HepG2 (cell line): ENCODE data around the gene TIAM1. TPM values are rescaled to one million over a fixed set of nuclear protein-coding genes. Genes with fewer than 3 reads are reported as not detected.

Experiments
- ATAC-seq: fragments of 200-7000 bp; cut with Tn5 transposase; 3 replicates; pipeline ENCODE4 v1.9.1; 2020; ENCODE audit warnings: mild to moderate bottlenecking, moderate library complexity
- BruUV-seq: library from RNA; stranded (reverse); fragments of 400-500 nt; replicated peaks from 2 replicates; lab custom pipeline; 2021; lab: Mats Ljungman, UMichigan
- CTCF ChIA-PET: fragments of 300-600 bp; formaldehyde crosslinking; extraction: SDS; loops from one replicate; lab custom pipeline; 2021; ENCODE audit warnings: low total read pairs, inconsistent platforms, low intra/inter-chr PET ratio; lab: Yijun Ruan, JAX
- POLR2A ChIA-PET: fragments of 350-600 bp; sonication (Branson Sonifier 250); formaldehyde crosslinking; loops from one replicate; lab custom pipeline; 2020; ENCODE audit warnings: antibody characterized with exemption, inconsistent platforms; lab: Yijun Ruan, JAX
- DNase-seq: peaks from one replicate; pipeline ENCODE4 v3.0.0-alpha.2; 2015; ENCODE audit warnings: low spot score
- FAIRE-seq: peaks from 3 replicates; lab custom pipeline; 2011; peaks lifted over from hg19 to GRCh38; lab: Jason Lieb, UNC
- H2AFZ ChIP-seq: one replicate; pipeline ENCODE4 v1.6.1; 2011; ENCODE audit warnings: low read length, inconsistent platforms
- H3K27ac ChIP-seq: fragments of 300-600 bp; 3 replicates; pipeline ENCODE4 v1.8.0; 2011; ENCODE audit warnings: mixed run types, mild to moderate bottlenecking, mixed read lengths, low read length, inconsistent platforms; ENCODE audit not compliant: insufficient read depth; ENCODE audit errors: extremely low read length
- H3K27me3 ChIP-seq, 2 experiments: fragments of 200-600 bp in 1 of 2; 2 replicates in 1 of 2; 3 replicates in 1 of 2; pipeline versions ENCODE4 v1.6.0 to v1.8.0; 2011; ENCODE audit warnings: low read length in 2 of 2, mild to moderate bottlenecking in 2 of 2, moderate library complexity in 2 of 2, inconsistent platforms in 1 of 2; ENCODE audit not compliant: insufficient read depth in 2 of 2, control insufficient read depth in 1 of 2
- H3K36me3 ChIP-seq, 2 experiments: fragments of 200-600 bp in 1 of 2; replicated peaks in 1 of 2; 2 replicates in 1 of 2; 3 replicates in 1 of 2; pipeline versions ENCODE4 v1.5.1 to v1.8.0; 2011; ENCODE audit warnings: low read length in 2 of 2, inconsistent platforms in 1 of 2; ENCODE audit not compliant: insufficient read depth in 2 of 2, control insufficient read depth in 1 of 2
- H3K4me1 ChIP-seq: 2 replicates; pipeline ENCODE4 v1.5.1; 2012; ENCODE audit warnings: low read length, inconsistent platforms; ENCODE audit not compliant: insufficient read depth
- H3K4me2 ChIP-seq: 2 replicates; pipeline ENCODE4 v1.6.0; 2011; ENCODE audit warnings: low read depth, low read length, inconsistent platforms
- H3K4me3 ChIP-seq, 3 experiments: fragments of 200-600 bp in 1 of 3; sonication (generic), shearing (Covaris generic) in 1 of 3; replicated peaks in 1 of 3; 2 replicates each; pipeline ENCODE4 v1.5.1; 2011 to 2016; ENCODE audit warnings: low read length in 3 of 3, inconsistent platforms in 2 of 3, low read depth in 2 of 3, mild to moderate bottlenecking in 2 of 3, control low read depth in 1 of 3, mixed read lengths in 1 of 3; ENCODE audit not compliant: insufficient read depth in 1 of 3
- H3K79me2 ChIP-seq: one replicate; pipeline ENCODE4 v1.6.1; 2011; ENCODE audit warnings: low read length, inconsistent platforms; ENCODE audit not compliant: insufficient read depth
- H3K9ac ChIP-seq: 2 replicates; pipeline ENCODE4 v1.6.0; 2011; ENCODE audit warnings: mild to moderate bottlenecking, low read depth, low read length, inconsistent platforms; ENCODE audit not compliant: insufficient read depth
- H3K9me3 ChIP-seq: 2 replicates; pipeline ENCODE4 v1.5.1; 2012; ENCODE audit warnings: mild to moderate bottlenecking, low read length
- H4K20me1 ChIP-seq: 2 replicates; pipeline ENCODE4 v1.6.0; 2011; ENCODE audit warnings: inconsistent platforms, mild to moderate bottlenecking, low read length, moderate library complexity; ENCODE audit not compliant: insufficient read depth
- ARID5B ChIP-seq: IDR thresholded peaks from 2 replicates; pipeline ENCODE4 v1.4.0; 2020; ENCODE audit warnings: mild to moderate bottlenecking, missing genetic modification reagents
- CEBPB ChIP-seq: IDR thresholded peaks from 2 replicates; pipeline ENCODE4 v1.6.1; 2011; ENCODE audit warnings: low read depth, low read length, improper control_type of control experiment, borderline replicate concordance
- CEBPG ChIP-seq: IDR thresholded peaks from 2 replicates; pipeline ENCODE4 v1.6.1; 2016
- HMG20B ChIP-seq: conservative IDR thresholded peaks from 2 replicates; pipeline ENCODE4 v1.6.1; 2016; ENCODE audit warnings: missing genetic modification reagents, missing compliant biosample characterization
- HNF4A ChIP-seq: sonication (generic); formaldehyde crosslinking; IDR thresholded peaks from 2 replicates; pipeline ENCODE4 v1.4.0; 2020; ENCODE audit warnings: missing genetic modification reagents
- MEIS1 ChIP-seq: sonication (generic); formaldehyde crosslinking; IDR thresholded peaks from 2 replicates; pipeline ENCODE4 v1.9.0; 2021; ENCODE audit warnings: mild to moderate bottlenecking, missing genetic modification reagents, moderate library complexity, borderline replicate concordance
- RARA ChIP-seq: IDR thresholded peaks from 2 replicates; pipeline ENCODE4 v1.6.1; 2016; ENCODE audit warnings: missing genetic modification reagents, missing compliant biosample characterization
- TERF1 ChIP-seq: sonication (generic); formaldehyde crosslinking; IDR thresholded peaks from 2 replicates; pipeline ENCODE4 v1.8.0; 2022; ENCODE audit warnings: mild to moderate bottlenecking, missing genetic modification reagents, moderate library complexity
- TFAP4 ChIP-seq: sonication (generic); IDR thresholded peaks from 2 replicates; pipeline ENCODE4 v1.6.1; 2016; ENCODE audit warnings: low read depth, borderline replicate concordance
- ZBTB39 ChIP-seq: sonication (generic); formaldehyde crosslinking; IDR thresholded peaks from 2 replicates; pipeline ENCODE4 v1.5.0; 2020; ENCODE audit warnings: missing genetic modification reagents
- ZNF776 ChIP-seq: sonication (generic); formaldehyde crosslinking; IDR thresholded peaks from 2 replicates; pipeline ENCODE4 v1.4.0; 2020; ENCODE audit warnings: mild to moderate bottlenecking, missing genetic modification reagents
- WGBS: methylation state at CpG from one replicate; pipeline ENCODE4 v1.1.6; 2017; ENCODE audit warnings: low lambda C conversion rate; 5-methylcytosine and 5-hydroxymethylcytosine counted together
- in situ Hi-C: cut with HindIII; loops from 2 replicates; pipeline ENCODE4 v1.10.0; 2017; ENCODE audit warnings: low pct_unique_long_range_greater_than_20kb; ENCODE audit not compliant: extremely low pct_ligation_motif_present
- intact Hi-C: fragments of 100-400 bp; cut with micrococcal nuclease; formaldehyde crosslinking; loops from one replicate; pipeline ENCODE4 v1.10.0; 2022; ENCODE audit not compliant: unreplicated experiment
- polyA plus RNA-seq, 8 experiments: library from polyadenylated mRNA; depleted of rRNA in 3 of 8; stranded (reverse) in 7 of 8; unstranded in 1 of 8; fragments of >200 nt; fragmentation: Illumina TruSeq in 4 of 8; extraction: Trizol in 4 of 8; gene quantifications; 2 replicates each; pipeline versions ENCODE4 v1.2.1 to v1.2.3, GENCODE V29; 2011 to 2016; ENCODE audit warnings: low read depth in 4 of 8, missing spikeins in 1 of 8, mixed read lengths in 1 of 8; ENCODE audit not compliant: insufficient read depth in 1 of 8
- total RNA-seq, 5 experiments: library from RNA; depleted of rRNA; stranded (reverse); fragments of >200 nt; fragmentation: Illumina TruSeq; extraction: Trizol; gene quantifications; 2 replicates each; pipeline ENCODE4 v1.2.3, GENCODE V29; 2016; ENCODE audit warnings: low read depth in 1 of 5

Gene TIAM1
- total and polyA plus RNA-seq, 2 of the 13 experiments (the other 11 are each of a cell fraction or from before 2014, with no cell fraction given): 0.13 to 0.24 TPM

- H3K4me1 ChIP-seq: peaks cover 7% of the 10 kb centered on the region; the same call in 1 of the 2 replicates
- H2AFZ ChIP-seq: no peak overlapping the region
- no peaks in the 10 kb centered on the region for H4K20me1 ChIP-seq
- peak; percentile 50 for ATAC-seq
- in situ Hi-C loops: loop anchor here (25.0 kb wide), 3 partner anchors 747 to 1997 kb away; partner anchors contain the start of genes KRTAP23-1 and KRTAP27-1
- H3K9me3 ChIP-seq: 0 out of 2 replicates have a peak, but pooled peaks cover 5% of the 10 kb centered on the region
- H3K4me2 ChIP-seq: no peak overlapping the region
- no peaks in the 10 kb centered on the region for H3K36me3 ChIP-seq
- ChIA-PET POLR2A (no interaction called here), CTCF (no interaction called here)
- no TSS peak for BruUV-seq
- H3K27ac ChIP-seq: no peak overlapping the region
- DNase-seq: peak; percentile 32
- no peak overlapping the region for H3K4me3 ChIP-seq
- H3K27me3 ChIP-seq: no peaks in the 10 kb centered on the region
- TF ChIP-seq ZNF776 (CRISPR knock-in tag): no peak
- peak; percentile 41; the same call in 1 of the 2 replicates for TF ChIP-seq CEBPG
- TF ChIP-seq HNF4A (CRISPR knock-in tag): peak; percentile 75
- TF ChIP-seq ARID5B (CRISPR knock-in tag): peak; percentile 39
- peak; percentile 30; the same call in 1 of the 2 replicates for TF ChIP-seq RARA (CRISPR knock-in tag)
- TF ChIP-seq CEBPB: peak; percentile 70; the same call in 1 of the 2 replicates
- TF ChIP-seq HMG20B (CRISPR knock-in tag): no peak
- TF ChIP-seq TERF1 (CRISPR knock-in tag): no peak
- no peak for TF ChIP-seq ZBTB39 (CRISPR knock-in tag)
- TF ChIP-seq MEIS1: no peak
- TF ChIP-seq TFAP4: peak; percentile 48; the same call in 1 of the 2 replicates
- H3K79me2 ChIP-seq: no peaks in the 10 kb centered on the region
- intact Hi-C loops: no loop called here
- no peak for FAIRE-seq
- no peak overlapping the region for H3K9ac ChIP-seq
- WGBS: 0% methylated on average over 6 of the region's 6 CpGs
Observed at GRCh38 chr21:31084689-31085088, 259.4 kb downstream of the TIAM1 start.
